ENCODE measurements around the gene KIAA1755.
A peak's percentile ranks its signal among the peaks of the same experiment; 100 is the strongest.

The KIAA1755 gene

DNA sequence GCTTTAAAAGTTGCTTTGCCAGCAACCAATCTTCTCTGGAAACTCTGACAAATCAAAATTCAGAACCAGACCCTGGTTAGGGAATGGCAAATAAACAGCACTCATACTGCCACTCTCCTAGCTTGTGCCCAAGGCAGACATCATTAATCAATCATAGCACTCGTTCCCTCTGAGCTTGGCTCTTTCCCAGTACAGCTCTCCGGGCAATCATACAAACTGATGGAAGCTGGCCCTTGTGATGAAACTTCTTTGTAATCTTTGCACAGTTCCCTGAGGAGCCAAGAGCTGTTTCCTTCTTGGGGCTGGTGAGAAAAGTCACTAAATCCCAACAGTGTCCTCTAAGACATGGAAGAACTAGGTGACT is 34.7 kb downstream of the KIAA1755 start:
- no peak for TF ChIP-seq CTCF (conservative IDR thresholded peaks at IDR 0.05; ENCODE audit: control insufficient read depth, insufficient read depth, low read depth, low read length)
- H3K4me3 ChIP-seq (ENCODE audit: control insufficient read depth, low read depth, low read length), result no peak overlapping the region
- no peak for DNase-seq (ENCODE audit: low read depth)

GRCh38 chr20:38225240-38225899 is 35.2 kb downstream of the KIAA1755 start:
- H3K4me3 ChIP-seq (ENCODE audit: control insufficient read depth, low read depth, low read length), result no peak overlapping the region
- no peak for TF ChIP-seq CTCF (conservative IDR thresholded peaks at IDR 0.05; ENCODE audit: control insufficient read depth, insufficient read depth, low read depth, low read length)
- no peak for DNase-seq (ENCODE audit: low read depth)

DNA sequence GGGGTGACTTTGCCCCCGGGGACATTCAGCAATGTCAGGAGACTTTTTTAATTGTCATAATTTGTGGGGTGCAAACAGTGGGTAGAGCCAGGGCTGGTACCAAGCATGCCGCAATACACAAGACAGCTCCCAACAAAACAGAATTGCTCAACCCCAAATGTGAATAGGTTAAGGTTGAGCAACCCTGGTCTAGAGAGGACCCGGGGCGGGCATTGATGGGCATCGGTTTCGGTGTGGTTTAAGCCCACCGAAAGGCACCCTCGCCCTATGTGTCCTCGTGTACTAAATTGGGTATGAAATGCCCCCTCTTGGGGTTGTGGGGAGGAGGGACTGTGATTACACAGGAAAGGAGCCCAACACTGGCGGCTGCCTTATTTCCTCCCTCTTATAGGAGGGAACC is 36.0 kb downstream of the KIAA1755 start:
- H3K4me3 ChIP-seq (ENCODE audit: control insufficient read depth, low read depth, low read length), result no peak overlapping the region
- no peak for TF ChIP-seq CTCF (conservative IDR thresholded peaks at IDR 0.05; ENCODE audit: control insufficient read depth, insufficient read depth, low read depth, low read length)
- DNase-seq (ENCODE audit: low read depth), result no peak

DNA sequence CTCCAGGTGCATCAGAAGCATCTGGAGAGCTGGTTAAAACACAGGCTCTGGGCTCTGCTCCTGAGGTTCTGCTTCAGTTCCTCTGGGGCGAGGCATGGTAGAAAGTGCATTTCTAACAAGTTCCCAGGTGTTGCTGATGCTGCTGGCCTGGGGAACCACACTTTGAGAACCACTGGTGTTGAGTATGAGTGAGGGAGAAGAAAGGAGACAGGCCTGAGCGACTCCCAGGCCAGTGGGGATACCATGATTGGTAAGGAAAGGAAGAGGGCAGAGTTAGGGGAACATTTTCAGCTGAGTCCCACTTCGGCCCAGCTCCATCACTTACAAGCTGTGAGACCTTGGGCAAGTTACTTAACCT is 36.8 kb downstream of the KIAA1755 start:
- no peak for DNase-seq (ENCODE audit: low read depth)
- H3K4me3 ChIP-seq (ENCODE audit: control insufficient read depth, low read depth, low read length), result no peak overlapping the region
- no peak for TF ChIP-seq CTCF (conservative IDR thresholded peaks at IDR 0.05; ENCODE audit: control insufficient read depth, insufficient read depth, low read depth, low read length)

GRCh38 chr20:38222923-38223742 is 37.4 kb downstream of the KIAA1755 start:
- no peak for DNase-seq (ENCODE audit: low read depth)
- no peak overlapping the region for H3K4me3 ChIP-seq (ENCODE audit: control insufficient read depth, low read depth, low read length)
- no peak for TF ChIP-seq CTCF (conservative IDR thresholded peaks at IDR 0.05; ENCODE audit: control insufficient read depth, insufficient read depth, low read depth, low read length)

DNA sequence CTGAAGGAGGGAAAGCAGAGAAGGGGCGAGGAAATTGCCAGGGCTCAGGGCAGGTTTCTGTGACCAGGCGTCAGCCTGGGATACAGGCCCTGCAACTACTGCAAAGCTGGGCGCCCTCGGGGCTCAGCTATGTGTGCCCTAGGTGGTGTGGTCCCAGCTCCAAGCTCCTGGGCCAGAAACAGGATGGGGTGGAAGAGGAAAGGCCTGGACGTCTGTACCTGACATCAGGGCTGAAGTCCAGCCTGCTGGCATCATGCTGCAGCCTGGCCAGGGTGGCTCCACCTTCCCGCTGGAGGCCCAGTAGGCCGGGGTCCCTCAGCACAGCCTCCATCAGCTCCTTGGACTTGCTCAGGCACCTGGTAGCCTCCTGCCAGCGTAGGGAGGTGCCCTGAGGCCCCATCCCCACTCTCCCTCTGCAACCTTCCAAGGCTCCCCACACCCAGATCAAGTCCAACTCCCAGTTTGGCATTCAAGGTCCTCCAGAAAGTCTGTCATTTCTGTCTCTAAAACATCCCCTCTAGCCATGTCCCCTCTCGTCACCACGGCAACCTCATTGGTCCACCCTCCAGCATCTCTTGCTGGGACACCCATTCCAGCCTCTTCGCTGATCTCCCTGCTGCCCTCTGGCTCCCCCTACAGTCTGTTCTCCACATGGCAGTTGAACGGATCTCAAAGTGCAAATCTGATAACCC is 38.2 kb downstream of the KIAA1755 start:
- H3K4me3 ChIP-seq (ENCODE audit: control insufficient read depth, low read depth, low read length), result no peak overlapping the region
- DNase-seq (ENCODE audit: low read depth), result peak; percentile 53
- peak; percentile 100 for TF ChIP-seq CTCF (conservative IDR thresholded peaks at IDR 0.05; ENCODE audit: control insufficient read depth, insufficient read depth, low read depth, low read length)
